RPMI7951 (cell line): ENCODE measurements around the gene ZMYND19. TPM values are rescaled to one million over a fixed set of nuclear protein-coding genes. Genes with fewer than 3 reads are reported as not detected.
"Not testable (repeated sequence)": the region's sequence is repeated elsewhere in the genome, so short reads cannot be mapped to it uniquely, and the experiment has no call there.

ENCODE experiments used
- DNase-seq: peaks from one replicate; pipeline ENCODE4 v3.0.0-alpha.2; 2012; ENCODE audit warnings: low read depth
- total RNA-seq: library from RNA; depleted of rRNA; stranded (reverse); fragments of >200 nt; shearing (Covaris generic); gene quantifications from 2 replicates; pipeline ENCODE4 v1.2.3, GENCODE V29; 2014

The ZMYND19 gene
- total RNA-seq, 1 experiment from 2014 or later: 16.3 TPM

DNA sequence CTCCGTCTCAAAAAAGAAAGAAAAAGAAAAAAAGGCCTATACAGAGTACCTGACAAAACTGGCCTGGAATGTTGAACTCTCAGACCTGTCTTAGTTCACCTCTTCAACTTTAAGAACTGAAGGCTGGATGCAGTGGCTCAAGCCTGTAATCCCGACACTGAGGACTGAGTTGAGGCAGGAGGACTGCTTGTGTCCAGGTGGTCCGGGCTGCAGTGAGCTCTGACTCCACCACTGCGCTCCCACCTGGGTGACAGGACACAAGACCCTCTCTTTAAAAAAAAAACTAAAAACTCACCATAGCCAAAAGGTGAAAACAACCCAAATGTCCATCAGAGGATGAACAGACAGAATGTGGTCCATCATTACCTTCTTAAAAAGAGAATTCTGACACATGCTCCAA lies 32.2 kb downstream of the ZMYND19 start:
- no peak for DNase-seq

- no peak for DNase-seq
Measured at GRCh38 chr9:137556069-137556838, 34.1 kb downstream of the ZMYND19 start.

- no peak for DNase-seq
Measured at GRCh38 chr9:137555179-137555578, 35.1 kb downstream of the ZMYND19 start.

DNA sequence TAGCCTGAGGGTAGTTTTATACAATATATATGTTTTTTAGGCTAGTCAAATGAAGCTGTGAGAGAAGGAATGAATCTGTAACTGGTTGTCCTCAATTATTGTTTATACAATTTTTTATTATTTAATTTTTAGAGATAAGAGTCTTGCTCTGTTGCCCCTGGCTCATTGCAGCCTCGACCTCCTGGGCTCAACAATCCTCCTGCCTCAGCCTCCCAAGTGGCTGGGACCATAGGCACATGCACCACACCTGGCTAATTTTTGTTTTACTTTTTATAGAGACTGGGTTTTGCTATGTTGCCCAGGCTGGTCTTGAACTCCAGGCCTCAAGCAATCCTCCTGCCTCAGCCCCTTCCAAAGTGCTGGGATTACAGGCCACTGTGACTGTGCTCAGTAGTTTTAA lies 36.0 kb downstream of the ZMYND19 start:
- no peak for DNase-seq

DNA sequence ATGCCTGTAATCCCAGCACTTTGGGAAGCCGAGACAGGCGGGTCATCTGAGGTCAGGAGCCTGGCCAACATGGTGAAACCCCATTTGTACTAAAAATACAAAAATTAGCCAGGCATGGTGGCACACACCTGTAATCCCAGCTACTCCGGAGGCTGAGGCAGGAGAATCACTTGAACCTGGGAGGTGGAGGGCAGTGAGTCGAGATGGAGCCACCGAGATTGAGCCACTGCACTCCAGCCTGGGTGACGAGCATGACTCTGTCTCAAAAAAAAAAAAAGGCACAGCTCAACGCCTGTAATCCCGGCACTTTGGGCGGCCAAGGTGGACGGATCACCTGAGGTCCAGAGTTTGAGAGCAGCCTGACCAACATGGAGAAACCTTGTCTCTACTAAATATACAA lies 36.7 kb downstream of the ZMYND19 start:
- DNase-seq: not testable (repeated sequence)

- peak; percentile 11 for DNase-seq
Measured at GRCh38 chr9:137552022-137552768, 38.1 kb downstream of the ZMYND19 start.

- peak; percentile 78 for DNase-seq
Measured at GRCh38 chr9:137551264-137552021, 38.9 kb downstream of the ZMYND19 start, which contains the start of gene MRPL41. Gene MRPL41, plus strand, starts transcription at chr9:137551879. Its CDS starts 203 bp downstream, at chr9:137552082.

GRCh38 chr9:137550958-137551263 lies 39.4 kb downstream of the ZMYND19 start:
- DNase-seq: not testable (repeated sequence)

GRCh38 chr9:137550231-137550621 lies 40.1 kb downstream of the ZMYND19 start, which contains the start of gene PNPLA7:
Gene PNPLA7, minus strand, starts transcription at chr9:137550402. Its CDS starts 205 bp downstream, at chr9:137550197.
- DNase-seq: peak; percentile 67

DNA sequence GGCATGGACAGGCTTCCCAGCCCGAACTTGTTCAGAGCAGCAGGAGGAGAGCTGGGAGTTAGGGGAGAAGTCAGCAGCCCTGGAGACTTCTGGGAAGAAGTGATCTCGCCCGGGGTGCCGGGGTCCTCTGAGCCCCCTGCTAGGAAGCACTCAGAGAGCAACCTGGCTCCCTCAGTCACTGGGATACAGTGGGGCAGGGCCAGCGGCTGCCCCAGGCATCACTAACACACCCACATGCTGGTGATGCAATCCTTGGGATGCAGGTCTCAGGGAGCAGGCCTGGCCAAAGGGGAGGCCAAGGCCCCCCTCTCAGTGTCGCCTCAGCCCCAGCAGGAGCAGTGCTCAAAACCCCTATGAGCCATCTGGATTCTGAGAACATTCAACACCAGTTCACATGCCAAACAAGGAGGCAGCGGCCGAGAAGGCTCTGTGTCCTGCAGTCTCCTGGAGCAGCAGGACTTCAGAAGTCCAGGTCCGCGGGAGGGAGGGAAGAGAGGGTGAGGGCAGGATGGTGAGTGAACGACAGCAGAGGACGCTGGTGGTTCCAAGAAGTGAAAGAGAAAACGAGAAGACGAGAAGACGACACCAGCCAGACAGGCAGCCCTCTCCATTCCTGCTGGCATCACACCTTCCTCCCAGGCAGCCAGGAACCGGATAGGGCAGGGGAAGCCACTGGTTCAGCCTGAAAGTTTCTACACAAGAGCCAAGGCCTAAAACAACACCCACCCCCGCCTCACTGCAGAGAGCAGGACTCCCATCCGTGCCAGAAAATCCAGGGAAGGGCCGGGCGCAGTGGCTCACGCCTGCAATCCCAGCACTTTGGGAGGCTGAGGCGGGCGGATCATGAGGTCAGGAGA lies 42.4 kb downstream of the ZMYND19 start:
- no peak for DNase-seq

- DNase-seq: no peak
Measured at GRCh38 chr9:137545123-137545522, 45.2 kb downstream of the ZMYND19 start.

DNA sequence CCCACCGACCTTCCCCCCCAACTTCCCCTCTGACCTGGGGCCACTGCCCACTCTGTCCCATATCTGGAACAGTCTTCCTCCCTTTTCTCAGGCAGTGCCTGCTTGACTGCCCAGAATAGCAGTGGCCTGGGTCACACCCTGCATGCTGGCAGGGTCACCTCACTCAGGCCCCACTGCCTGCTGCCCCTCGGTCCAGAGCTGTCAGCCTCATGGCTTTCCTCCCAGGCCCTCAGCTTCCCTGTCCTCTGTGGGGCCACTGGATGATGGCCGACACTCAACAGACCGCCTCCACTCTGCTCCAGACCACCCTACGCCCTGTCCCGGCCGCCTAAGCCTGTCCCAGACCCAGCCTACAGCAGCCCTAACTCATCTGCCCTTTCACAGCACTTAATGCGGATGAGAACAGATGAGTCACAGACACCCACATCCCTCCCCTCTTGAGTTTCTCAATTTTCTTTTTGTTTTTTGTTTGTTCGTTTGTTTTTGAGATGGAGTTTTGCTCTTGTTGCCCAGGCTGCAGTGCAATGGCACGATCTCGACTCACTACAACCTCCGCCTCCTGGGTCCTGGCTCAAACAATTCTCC lies 46.0 kb downstream of the ZMYND19 start:
- no peak for DNase-seq

GRCh38 chr9:137543237-137543963 lies 46.9 kb downstream of the ZMYND19 start:
- no peak for DNase-seq

- no peak for DNase-seq
Measured at GRCh38 chr9:137542486-137542885, 47.8 kb downstream of the ZMYND19 start.

GRCh38 chr9:137540536-137540935 lies 49.8 kb downstream of the ZMYND19 start:
- no peak for DNase-seq

GRCh38 chr9:137538058-137538457 lies 52.3 kb downstream of the ZMYND19 start:
- DNase-seq: no peak

DNA sequence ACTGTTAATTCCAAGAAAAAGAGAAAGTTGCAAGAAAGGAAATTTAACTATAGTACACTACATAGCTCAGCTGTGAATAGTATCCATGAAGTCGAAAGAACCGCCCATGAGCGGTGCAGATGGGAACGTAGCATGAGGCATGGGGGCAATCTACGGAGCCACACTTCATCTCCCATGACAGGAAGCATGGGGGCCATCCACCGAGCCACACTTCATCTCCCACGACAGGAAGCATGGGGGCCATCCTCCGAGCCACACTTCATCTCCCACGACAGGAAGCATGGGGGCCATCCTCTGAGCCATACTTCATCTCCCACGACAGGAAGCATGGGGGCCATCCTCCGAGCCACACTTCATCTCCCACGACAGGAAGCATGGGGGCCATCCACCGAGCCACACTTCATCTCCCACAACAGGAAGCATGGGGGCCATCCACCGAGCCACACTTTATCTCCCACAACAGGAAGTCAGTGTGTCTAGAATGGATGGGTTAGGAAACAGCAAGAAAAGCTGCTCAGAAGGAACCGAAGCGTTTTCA lies 53.6 kb downstream of the ZMYND19 start:
- DNase-seq: not testable (repeated sequence)

- DNase-seq: no peak
Measured at GRCh38 chr9:137535120-137535428, 55.2 kb downstream of the ZMYND19 start.

DNA sequence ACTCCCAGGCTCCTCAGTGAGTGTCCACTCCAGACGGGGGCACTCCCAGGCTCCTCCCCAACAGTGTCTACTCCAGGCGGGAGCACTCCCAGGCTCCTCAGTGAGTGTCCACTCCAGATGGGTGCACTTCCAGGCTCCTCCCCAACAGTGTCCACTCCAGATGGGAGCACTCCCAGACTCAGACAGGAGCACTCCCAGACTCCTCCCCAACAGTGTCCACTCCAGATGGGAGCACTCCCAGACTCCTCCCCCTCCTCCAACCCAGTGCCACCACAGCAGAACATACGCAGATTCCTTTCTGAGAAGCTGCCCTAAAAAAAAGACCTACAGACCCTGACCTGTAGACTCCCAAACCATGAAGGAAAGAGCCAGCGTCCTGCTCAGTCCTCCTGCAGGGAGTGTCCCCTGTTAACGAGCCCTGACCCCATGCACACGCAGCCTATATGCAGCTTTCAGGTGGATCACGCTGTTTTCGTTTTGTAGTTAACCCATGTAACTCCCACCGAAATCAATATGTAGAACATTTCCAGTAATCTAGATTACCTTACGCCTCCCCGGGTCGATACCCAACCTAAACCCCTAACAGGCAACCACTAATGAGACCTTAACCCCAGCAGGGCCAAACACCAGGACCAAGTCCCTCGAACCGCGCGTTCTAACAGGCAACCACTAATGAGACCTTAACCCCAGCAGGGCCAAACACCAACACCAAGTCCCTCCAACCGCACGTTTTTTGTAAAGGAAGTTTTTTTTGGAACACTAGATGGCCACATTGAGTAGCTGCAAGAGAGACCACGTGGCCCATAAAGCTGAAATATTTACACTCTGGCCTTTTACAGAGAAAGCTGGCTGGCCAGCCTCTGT lies 55.8 kb downstream of the ZMYND19 start:
- DNase-seq: peak; percentile 57
